Ramos (cell line): ENCODE data around the gene DAZAP2.

Experiments
- in situ Hi-C: fragments of 300-500 bp; cut with MboI; formaldehyde crosslinking; loops from one replicate; pipeline ENCODE4 v1.14.3; 2022; ENCODE audit warnings: low sequenced_read_pairs; ENCODE audit not compliant: unreplicated experiment

Gene DAZAP2, protein sequence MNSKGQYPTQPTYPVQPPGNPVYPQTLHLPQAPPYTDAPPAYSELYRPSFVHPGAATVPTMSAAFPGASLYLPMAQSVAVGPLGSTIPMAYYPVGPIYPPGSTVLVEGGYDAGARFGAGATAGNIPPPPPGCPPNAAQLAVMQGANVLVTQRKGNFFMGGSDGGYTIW

DNA sequence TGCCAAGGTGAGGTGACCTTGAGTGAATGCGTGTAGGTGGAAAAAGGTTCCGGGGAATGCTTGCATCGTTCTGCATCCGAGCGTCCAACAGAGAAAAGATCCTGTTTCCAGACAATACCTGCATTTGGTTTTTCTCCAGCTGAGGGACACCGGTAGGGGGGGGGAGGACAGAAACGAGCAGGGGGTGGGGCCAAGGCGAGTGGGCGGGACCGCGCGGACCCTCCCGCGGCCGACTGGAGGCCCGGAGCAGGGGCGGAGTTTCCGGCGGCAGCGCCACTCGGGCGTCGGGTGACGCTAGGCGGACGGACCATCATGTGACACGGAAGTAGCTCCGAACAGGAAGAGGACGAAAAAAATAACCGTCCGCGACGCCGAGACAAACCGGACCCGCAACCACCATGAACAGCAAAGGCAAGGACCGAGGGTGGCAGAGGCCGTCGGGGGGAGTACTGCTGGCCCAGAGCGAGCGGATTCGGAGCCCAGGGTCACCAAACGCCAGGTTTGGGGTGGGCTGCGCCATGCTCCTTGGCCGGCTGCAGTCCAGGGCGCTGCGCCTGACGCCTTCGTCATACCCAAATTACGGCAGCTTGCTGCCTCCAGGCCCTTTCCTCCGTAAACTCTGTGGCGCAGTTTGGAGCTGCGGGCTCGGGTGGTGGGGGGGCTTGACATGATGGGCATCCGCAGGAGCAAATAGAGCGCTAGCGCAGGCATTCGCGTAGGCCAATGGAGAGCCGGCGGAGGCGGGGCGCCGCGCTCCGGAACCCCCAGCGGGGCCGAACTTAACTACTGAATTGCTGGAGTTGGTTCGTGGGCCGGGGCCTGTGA is at the start of gene DAZAP2:
Gene DAZAP2 (plus strand): TSS at position 317 of the 825 bp plus-strand sequence. CDS start 82 bp downstream, at position 399.
- in situ Hi-C loops = no loop called here

DNA sequence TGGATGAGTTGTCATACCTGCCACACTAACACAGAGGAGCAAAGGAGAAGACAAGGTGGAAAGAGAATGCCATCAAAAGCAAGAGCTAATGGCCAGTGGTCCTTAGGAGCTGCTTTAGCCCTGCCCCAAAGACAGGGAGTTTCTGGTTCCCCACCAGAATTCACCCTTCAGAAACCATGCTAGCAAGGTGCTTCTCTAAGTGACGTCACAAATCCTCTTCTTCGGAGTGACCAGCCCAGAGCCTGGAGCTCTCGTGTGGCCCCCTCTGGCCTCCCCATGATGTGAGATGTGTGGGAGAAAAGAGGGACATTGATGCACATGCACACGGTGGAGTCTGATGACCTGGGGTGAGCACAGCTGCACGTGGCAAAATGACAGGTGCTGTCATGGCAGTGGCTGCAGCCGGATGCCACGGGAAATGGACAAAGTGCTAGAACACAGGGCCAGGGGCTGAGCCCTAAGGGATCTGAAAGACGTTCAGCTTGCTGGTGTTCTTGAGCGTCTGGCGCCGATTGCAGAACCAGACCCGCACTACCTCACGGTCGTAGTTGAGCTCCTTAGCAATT is 48.8 kb upstream of the DAZAP2 start:
- in situ Hi-C loops = no loop called here

GRCh38 chr12:51190820-51191219 is 47.8 kb upstream of the DAZAP2 start:
- in situ Hi-C loops = no loop called here

GRCh38 chr12:51191516-51192283 is 46.9 kb upstream of the DAZAP2 start:
- in situ Hi-C loops = no loop called here

DNA sequence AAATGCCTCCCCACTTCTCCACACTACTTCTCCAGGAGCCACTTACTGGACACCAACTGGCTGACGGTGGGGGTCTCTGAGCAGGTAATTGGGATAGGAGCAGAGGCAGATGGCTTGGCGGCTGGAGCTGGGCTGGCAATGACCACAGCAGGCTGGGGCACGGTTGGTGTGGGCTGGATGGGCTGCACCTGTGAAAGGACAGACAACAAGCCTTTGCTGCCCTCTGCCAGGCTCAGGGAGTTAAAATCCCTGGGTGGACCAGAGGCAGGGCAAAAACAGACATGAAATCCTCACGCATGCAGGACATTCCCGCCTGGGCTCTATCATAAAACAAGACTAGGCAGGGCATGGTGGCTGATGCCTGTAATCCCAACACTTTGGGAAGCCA is 46.3 kb upstream of the DAZAP2 start:
- in situ Hi-C loops = no loop called here

DNA sequence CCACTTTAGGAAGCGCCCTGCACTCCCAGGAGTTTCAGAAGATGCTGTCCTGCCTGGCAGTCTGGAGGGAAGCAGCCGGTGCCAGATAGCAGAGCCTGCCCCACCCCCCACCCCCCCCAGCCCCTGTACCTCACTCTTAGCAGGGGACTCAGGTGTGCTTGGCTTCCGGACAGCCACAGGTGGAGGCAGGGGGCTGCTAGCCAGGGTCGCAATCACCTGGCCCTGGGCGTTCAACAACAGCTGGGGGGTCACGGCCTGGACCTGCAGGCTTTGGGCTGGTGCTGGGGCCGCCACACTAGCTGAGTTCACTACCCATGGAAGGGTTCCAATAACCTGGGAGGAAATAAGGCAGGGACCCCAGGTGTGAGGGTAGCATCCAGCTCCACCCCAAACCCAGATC is 42.8 kb upstream of the DAZAP2 start:
- in situ Hi-C loops = no loop called here

DNA sequence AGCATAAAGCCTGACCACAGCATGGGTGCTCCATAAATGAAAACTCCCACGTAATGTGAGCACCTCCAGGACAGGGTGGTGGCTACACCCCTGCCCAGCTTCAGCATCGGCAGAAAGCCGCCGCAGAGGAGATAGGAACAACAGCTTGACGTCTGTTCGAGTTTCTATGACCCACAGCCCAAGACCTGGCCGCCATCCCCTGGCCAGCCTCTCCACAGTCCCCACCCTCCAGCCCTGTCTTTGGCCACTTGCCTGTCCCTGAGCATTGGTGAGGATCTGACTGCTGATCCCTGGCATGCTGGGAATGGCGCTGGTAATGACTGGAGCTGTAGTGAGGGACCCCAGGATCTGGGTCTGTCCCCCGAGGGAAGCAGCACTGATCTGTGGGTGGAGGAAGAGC is 42.1 kb upstream of the DAZAP2 start:
- in situ Hi-C loops = no loop called here

GRCh38 chr12:51197736-51198567 is 40.7 kb upstream of the DAZAP2 start:
- in situ Hi-C loops = no loop called here

DNA sequence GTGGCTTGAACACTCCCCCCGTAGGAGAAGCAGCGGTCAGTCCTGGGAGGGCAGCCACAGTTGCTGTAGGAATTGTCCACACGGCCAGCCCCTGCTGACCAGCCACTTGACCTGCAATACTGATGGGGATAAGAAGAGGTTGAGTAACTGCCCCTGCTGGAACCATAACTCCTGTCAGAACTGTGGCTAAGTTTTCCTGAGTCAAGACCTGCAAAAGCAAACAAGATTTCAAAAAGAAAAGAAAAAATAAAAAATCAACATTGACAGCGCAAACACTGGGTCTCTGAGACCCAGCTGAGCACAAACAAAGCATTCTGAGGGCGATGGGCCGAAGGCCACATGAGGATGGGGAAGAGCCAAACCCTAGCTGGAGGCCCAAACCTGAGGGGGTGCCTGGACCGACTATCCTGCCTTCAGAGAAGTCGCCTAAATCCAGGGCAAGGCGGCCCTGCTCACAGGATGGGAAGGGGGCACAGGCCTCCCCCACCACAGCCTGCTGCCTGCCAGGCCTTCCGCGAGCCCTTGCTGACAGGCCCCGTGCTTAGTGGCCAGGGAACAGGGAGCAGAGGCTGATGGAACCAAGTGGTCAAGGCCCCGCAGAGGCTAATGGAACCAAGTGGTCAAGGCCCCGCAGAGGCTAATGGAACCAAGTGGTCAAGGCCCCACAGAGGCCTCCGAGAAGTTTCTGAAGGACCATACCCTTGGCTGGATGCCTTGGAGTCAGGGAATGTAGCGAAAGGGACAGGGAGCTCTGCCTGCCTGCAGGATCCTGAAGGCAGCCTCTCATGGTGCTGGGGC is 39.9 kb upstream of the DAZAP2 start:
- in situ Hi-C loops = no loop called here

GRCh38 chr12:51199366-51199945 is 39.2 kb upstream of the DAZAP2 start:
- in situ Hi-C loops = no loop called here

- in situ Hi-C loops = no loop called here
Observed at GRCh38 chr12:51200156-51200555, 38.5 kb upstream of the DAZAP2 start.

GRCh38 chr12:51200806-51201205 is 37.8 kb upstream of the DAZAP2 start:
- in situ Hi-C loops = no loop called here

DNA sequence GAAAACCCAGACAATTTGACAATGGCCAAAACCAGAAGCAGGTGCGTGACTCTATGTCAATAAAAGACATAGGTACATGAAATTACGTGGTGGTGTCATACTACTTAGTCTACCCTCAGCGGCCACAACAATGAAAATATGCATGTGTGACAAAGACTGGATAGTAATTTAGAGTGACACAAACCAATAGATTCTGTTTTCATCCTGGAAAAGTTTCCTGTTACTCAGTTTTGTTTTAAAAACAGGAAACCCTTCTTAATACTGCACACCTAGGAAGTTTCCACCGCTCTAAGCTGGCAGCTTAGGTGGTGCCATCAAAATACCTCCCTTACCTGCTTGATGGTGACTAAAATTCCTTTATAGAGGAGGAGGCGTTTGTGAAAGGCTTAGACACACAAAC is 35.9 kb upstream of the DAZAP2 start:
- in situ Hi-C loops = no loop called here

DNA sequence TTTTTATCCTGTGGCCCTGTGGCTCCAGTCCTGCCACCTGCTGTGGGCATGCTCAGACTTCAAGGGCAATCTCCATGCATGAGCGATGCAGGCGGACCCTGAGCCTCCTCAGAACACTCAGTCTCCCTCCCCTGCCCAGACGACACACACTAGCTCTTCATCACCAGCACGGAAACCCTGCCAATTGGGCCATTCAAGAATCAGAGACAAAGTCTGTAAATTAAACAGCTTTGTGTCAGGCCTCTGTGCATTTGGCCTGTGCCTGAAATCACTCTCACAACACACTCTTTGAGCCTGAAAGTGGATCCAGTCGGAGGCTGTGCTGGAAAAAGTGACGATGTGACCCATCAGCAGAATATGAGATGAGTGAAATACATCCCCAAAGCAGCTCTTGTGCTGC is 33.3 kb upstream of the DAZAP2 start:
- in situ Hi-C loops = no loop called here

GRCh38 chr12:51208016-51208660 is 30.5 kb upstream of the DAZAP2 start:
- in situ Hi-C loops = no loop called here

DNA sequence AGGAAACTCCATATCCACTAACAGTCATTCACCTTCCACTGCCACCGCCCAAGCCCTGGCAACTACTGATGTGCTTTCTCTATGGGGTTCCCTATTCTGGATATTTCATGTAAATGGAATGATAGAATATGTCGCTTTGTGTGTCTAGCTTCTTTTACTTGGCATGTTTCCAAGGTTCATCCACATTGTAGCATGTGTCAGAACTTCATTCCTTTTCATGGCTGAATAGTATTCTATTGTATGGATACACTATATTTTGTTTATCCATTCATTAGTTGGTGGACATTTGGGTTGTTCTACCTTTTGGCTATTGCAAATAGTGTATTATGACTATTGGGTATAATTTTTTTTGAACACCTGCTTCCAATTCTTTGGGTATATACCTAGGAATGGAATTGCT is 29.4 kb upstream of the DAZAP2 start:
- in situ Hi-C loops = no loop called here

GRCh38 chr12:51210690-51211395 is 27.8 kb upstream of the DAZAP2 start:
- in situ Hi-C loops = no loop called here

DNA sequence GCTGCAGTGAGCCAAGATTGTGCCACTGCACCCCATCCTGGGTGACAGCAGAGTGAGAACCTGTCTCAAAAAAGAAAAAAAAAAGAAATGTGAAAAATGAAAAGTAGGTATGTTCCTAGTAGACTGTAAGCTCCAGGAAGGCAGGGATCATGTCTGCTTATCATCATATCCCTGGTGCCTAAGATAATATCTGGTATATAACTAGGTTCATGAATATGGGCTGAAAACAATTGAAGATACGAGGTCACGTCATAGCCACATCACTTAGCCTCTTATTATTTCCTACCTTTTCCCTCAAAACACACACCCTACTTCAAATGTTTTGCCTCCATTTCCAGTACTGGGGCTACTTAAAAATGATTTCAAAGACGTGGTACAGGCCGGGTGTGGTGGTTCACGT is 23.7 kb upstream of the DAZAP2 start:
- in situ Hi-C loops = no loop called here
